Transverse colon (tissue), 4 donors: ENCODE data around the gene DNAH2. TPM values are rescaled to one million over a fixed set of nuclear protein-coding genes. Genes with fewer than 3 reads are reported as not detected.

ENCODE experiments used
- DNase-seq: peaks from one replicate; pipeline ENCODE4 v3.0.0-alpha.2; 2019
- H3K27ac ChIP-seq, 4 donors: fragments of 200-600 bp; sonication (generic); 2 replicates each; pipeline ENCODE4 v1.5.1; 2016 to 2018; ENCODE audit warnings: inconsistent platforms in 4 of 4
- H3K27me3 ChIP-seq: fragments of 200-600 bp; sonication (generic); 2 replicates; pipeline ENCODE4 v1.5.1; 2017; ENCODE audit warnings: inconsistent platforms
- H3K36me3 ChIP-seq, 4 donors: fragments of 200-600 bp; sonication (generic); 2 replicates each; pipeline ENCODE4 v1.5.1; 2017 to 2019; ENCODE audit warnings: inconsistent platforms in 4 of 4
- H3K4me1 ChIP-seq, 4 donors: fragments of 200-600 bp; sonication (generic); 2 replicates each; pipeline ENCODE4 v1.5.1; 2017 to 2020; ENCODE audit warnings: inconsistent platforms in 4 of 4
- H3K4me3 ChIP-seq, 4 donors: fragments of 200-600 bp; sonication (generic); 1 replicate in 1 of 4; 2 replicates in 3 of 4; pipeline versions ENCODE4 v1.5.1 to v1.6.1; 2017 to 2019; ENCODE audit warnings: inconsistent platforms in 4 of 4
- H3K9me3 ChIP-seq, 2 donors: fragments of 200-600 bp; sonication (generic); 2 replicates each; pipeline ENCODE4 v1.5.1; 2017 to 2019; ENCODE audit warnings: inconsistent platforms in 2 of 2
- CTCF ChIP-seq, 5 experiments: fragments of 200-600 bp in 3 of 5; fragments of 450-650 bp in 2 of 5; sonication (generic) in 3 of 5; IDR thresholded peaks; 1 replicate in 2 of 5; 2 replicates in 3 of 5; pipeline ENCODE4 v1.5.1; 2016 to 2017; ENCODE audit warnings: antibody characterized with exemption in 5 of 5, inconsistent platforms in 3 of 5, mild to moderate bottlenecking in 2 of 5, moderate library complexity in 1 of 5
- EP300 ChIP-seq: sonication (generic); formaldehyde crosslinking; IDR thresholded peaks from one replicate; pipeline ENCODE4 v1.6.1; 2017; ENCODE audit warnings: antibody characterized with exemption, low read depth
- POLR2A ChIP-seq: fragments of 450-650 bp; IDR thresholded peaks from one replicate; pipeline ENCODE4 v1.6.1; 2016; ENCODE audit warnings: antibody characterized with exemption, mild to moderate bottlenecking, moderate library complexity
- POLR2AphosphoS5 ChIP-seq, 3 donors: sonication (generic); formaldehyde crosslinking; IDR thresholded peaks; one replicate each; pipeline ENCODE4 v1.6.1; 2016; ENCODE audit warnings: antibody characterized with exemption in 3 of 3
- WGBS, 2 donors: methylation state at CpG; one replicate each; pipeline ENCODE4 v1.1.5; 2018; ENCODE audit warnings: low coverage in 1 of 2; 5-methylcytosine and 5-hydroxymethylcytosine counted together
- in situ Hi-C, 4 donors: fragments of 200-750 bp; cut with MboI; loops; one replicate each; pipeline versions ENCODE4 v1.15.0 to v1.15.1; 2017; ENCODE audit warnings: low sequenced_read_pairs in 3 of 4, low pct_ligation_motif_present in 1 of 4, low pct_unique_long_range_greater_than_20kb in 1 of 4
- intact Hi-C: fragments of 100-400 bp; cut with DNase I; formaldehyde crosslinking; loops from one replicate; pipeline ENCODE4 v1.15.1; 2023; ENCODE audit warnings: low total_unique reads
- total RNA-seq, 4 donors: library from RNA; depleted of rRNA; stranded (reverse); fragments of >200 nt; gene quantifications; one replicate each; pipeline ENCODE4 v1.1.0, GENCODE V29; 2016

DNAH2 gene
- total RNA-seq, 4 donors from 2014 or later, result under 0.01 to 0.55 (median 0.18) TPM

GRCh38 chr17:7687908-7688807 is 29.4 kb upstream of the DNAH2 start, which contains the start of gene WRAP53:
Gene WRAP53, plus strand, starts transcription at chr17:7688477. Its CDS starts 172 bp downstream, at chr17:7688649.
- H3K27me3 ChIP-seq, result no peaks in the 10 kb centered on the region
- peak within 1 kb of the TSS; percentile 95 to 99 (median 98) for H3K27ac ChIP-seq
- intact Hi-C loops, result loop anchor here (5.0 kb wide), 1 partner anchor 56 kb away; the partner anchor contains the start of gene SHBG
- H3K36me3 ChIP-seq, result no peaks in the 10 kb centered on the region
- TF ChIP-seq POLR2A, result no peak
- peak; percentile 98 to 100 (median 99) for TF ChIP-seq CTCF (IDR thresholded peaks at IDR 0.05)
- TF ChIP-seq EP300, result no peak
- peak; percentile 24 to 52 (median 52) for TF ChIP-seq POLR2AphosphoS5 (IDR thresholded peaks at IDR 0.05)
- H3K4me3 ChIP-seq, result peak within 1 kb of the TSS; percentile 62 to 93 (median 82)
- in situ Hi-C loops, result loop anchor here in 2 of 4 donors (5.0 to 10.0 kb wide), 2 partner anchors 53 to 56 kb away; partner anchors contain the start of gene SHBG (in 2 of the 2)
- 0 to 3% methylated on average over 3 to 46 of the region's 51 CpGs for WGBS, 2 donors
- peak; percentile 97 for DNase-seq
- no peaks in the 10 kb centered on the region for H3K9me3 ChIP-seq
- H3K4me1 ChIP-seq, result peaks cover 15 to 38% (median 25%) of the 10 kb centered on the region in 4 donors

- in situ Hi-C loops, result loop anchor here in 2 of 4 donors (5.0 to 10.0 kb wide), 2 partner anchors 54 to 57 kb away; partner anchors contain the start of gene SHBG (in 2 of the 2)
- no peaks in the 10 kb centered on the region for H3K27me3 ChIP-seq
These were observed 28.7 kb upstream of the DNAH2 start for GRCh38 chr17:7688808-7689316.

GRCh38 chr17:7695586-7695985 is 22.0 kb upstream of the DNAH2 start:
- no peaks in the 10 kb centered on the region for H3K9me3 ChIP-seq
- H3K36me3 ChIP-seq, result peaks cover 0 to 2% (median 0%) of the 10 kb centered on the region in 4 donors
- in situ Hi-C loops (no loop called here), intact Hi-C loops (no loop called here)
- H3K27me3 ChIP-seq, result no peaks in the 10 kb centered on the region
- WGBS, 2 donors, result 97 to 99% methylated on average over 10 of the region's 10 CpGs
- no peak overlapping the region for H3K27ac ChIP-seq
- TF ChIP-seq POLR2A (no peak), EP300 (no peak), CTCF (IDR thresholded peaks at IDR 0.05) (no peak), POLR2AphosphoS5 (IDR thresholded peaks at IDR 0.05) (no peak)
- H3K4me1 ChIP-seq, result no peaks in the 10 kb centered on the region
- H3K4me3 ChIP-seq, result no peak overlapping the region
- DNase-seq, result no peak

More at GRCh38 chr17:7688808-7689316, 28.7 kb upstream of the DNAH2 start:
- DNase-seq, result no peak
- intact Hi-C loops, result loop anchor here (5.0 kb wide), 1 partner anchor 57 kb away; the partner anchor contains the start of gene SHBG
- Histone ChIP-seq H3K4me3 (peak overlapping the region; percentile 52 to 93 (median 76)), H3K27ac (peak overlapping the region; percentile 95 to 99 (median 98)), H3K9me3 (no peaks in the 10 kb centered on the region), H3K4me1 (peaks cover 15 to 35% (median 25%) of the 10 kb centered on the region in 4 donors), H3K36me3 (no peaks in the 10 kb centered on the region)
- 18 to 19% methylated on average over 5 to 13 of the region's 13 CpGs for WGBS, 2 donors
- TF ChIP-seq CTCF (IDR thresholded peaks at IDR 0.05) (no peak), EP300 (no peak), POLR2A (no peak), POLR2AphosphoS5 (IDR thresholded peaks at IDR 0.05) (no peak)
